ENCODE results near the gene SPSB4.

SPSB4 gene

GRCh38 chr3:141080431-141080830, 29.3 kb downstream of the SPSB4 start:
- H3K27ac ChIP-seq (ENCODE audit: low read depth, low read length), result no peak overlapping the region

GRCh38 chr3:141081141-141081795, 30.1 kb downstream of the SPSB4 start:
- H2AK5ac ChIP-seq (ENCODE audit: low read length), result no peak overlapping the region
- no peak overlapping the region for H4K5ac ChIP-seq (ENCODE audit: low read length)
- no peak overlapping the region for H3K56ac ChIP-seq (ENCODE audit: low read length)
- WGBS (ENCODE audit: extremely low coverage, insufficient coverage, low lambda C conversion rate), result no CpG with 5 or more reads among the region's 10 CpGs
- DNase-seq, result peak; percentile 93
- H3K27me3 ChIP-seq (ENCODE audit: insufficient read depth, low read length, poor library complexity), result no peaks in the 10 kb centered on the region
- no peak overlapping the region for H4K8ac ChIP-seq (ENCODE audit: low read depth, low read length)
- no peak overlapping the region for H3K23ac ChIP-seq (ENCODE audit: low read length)
- peaks cover 8% of the 10 kb centered on the region for H3K79me1 ChIP-seq (ENCODE audit: low read length)
- H3K4me3 ChIP-seq (ENCODE audit: low read length), result no peak overlapping the region
- H2BK15ac ChIP-seq (replicated peaks; ENCODE audit: low read depth), result no peak overlapping the region
- H3K9ac ChIP-seq (ENCODE audit: low read length), result no peak overlapping the region
- H3K4ac ChIP-seq (ENCODE audit: low read depth, low read length), result no peak overlapping the region
- H3K27ac ChIP-seq (ENCODE audit: low read depth, low read length), result no peak overlapping the region
- no peak overlapping the region for H3K4me2 ChIP-seq (ENCODE audit: low read length)
- peaks cover 34% of the 10 kb centered on the region for H3K4me1 ChIP-seq (ENCODE audit: control insufficient read depth, low read depth, low read length)
- H3K18ac ChIP-seq (ENCODE audit: low read length), result no peak overlapping the region
- peaks cover 6% of the 10 kb centered on the region for H3K79me2 ChIP-seq (ENCODE audit: control insufficient read depth, insufficient read depth, low read length)
- H3K36me3 ChIP-seq (ENCODE audit: control insufficient read depth, insufficient read depth, low read length), result no peaks in the 10 kb centered on the region
- no peak overlapping the region for H2BK5ac ChIP-seq (ENCODE audit: low read length)
- H2BK120ac ChIP-seq (ENCODE audit: low read depth, low read length), result no peak overlapping the region

More at GRCh38 chr3:141080431-141080830, 29.3 kb downstream of the SPSB4 start:
- no peaks in the 10 kb centered on the region for H3K36me3 ChIP-seq (ENCODE audit: control insufficient read depth, insufficient read depth, low read length)
- no peak overlapping the region for H2BK120ac ChIP-seq (ENCODE audit: low read depth, low read length)
- peaks cover 30% of the 10 kb centered on the region for H3K4me1 ChIP-seq (ENCODE audit: control insufficient read depth, low read depth, low read length)
- H3K79me2 ChIP-seq (ENCODE audit: control insufficient read depth, insufficient read depth, low read length), result peaks cover 6% of the 10 kb centered on the region
- no peak overlapping the region for H4K8ac ChIP-seq (ENCODE audit: low read depth, low read length)
- DNase-seq, result no peak
- H2BK15ac ChIP-seq (replicated peaks; ENCODE audit: low read depth), result no peak overlapping the region
- H3K4me2 ChIP-seq (ENCODE audit: low read length), result no peak overlapping the region
- H2AK5ac ChIP-seq (ENCODE audit: low read length), result no peak overlapping the region
- H4K5ac ChIP-seq (ENCODE audit: low read length), result no peak overlapping the region
- H3K79me1 ChIP-seq (ENCODE audit: low read length), result peaks cover 11% of the 10 kb centered on the region
- no peak overlapping the region for H3K4me3 ChIP-seq (ENCODE audit: low read length)
- no CpG with 5 or more reads among the region's 3 CpGs for WGBS (ENCODE audit: extremely low coverage, insufficient coverage, low lambda C conversion rate)
- H2BK5ac ChIP-seq (ENCODE audit: low read length), result no peak overlapping the region
- H3K56ac ChIP-seq (ENCODE audit: low read length), result no peak overlapping the region
- H3K18ac ChIP-seq (ENCODE audit: low read length), result peak overlapping the region; percentile 5
- H3K23ac ChIP-seq (ENCODE audit: low read length), result no peak overlapping the region
- H3K4ac ChIP-seq (ENCODE audit: low read depth, low read length), result no peak overlapping the region
- H3K9ac ChIP-seq (ENCODE audit: low read length), result no peak overlapping the region
- no peaks in the 10 kb centered on the region for H3K27me3 ChIP-seq (ENCODE audit: insufficient read depth, low read length, poor library complexity)

- Histone ChIP-seq H2BK5ac (ENCODE audit: low read length) (no peak overlapping the region), H3K4ac (ENCODE audit: low read depth, low read length) (no peak overlapping the region), H3K4me1 (ENCODE audit: control insufficient read depth, low read depth, low read length) (peaks cover 27% of the 10 kb centered on the region), H4K5ac (ENCODE audit: low read length) (no peak overlapping the region), H3K79me1 (ENCODE audit: low read length) (peaks cover 10% of the 10 kb centered on the region), H4K8ac (ENCODE audit: low read depth, low read length) (no peak overlapping the region), H3K23ac (ENCODE audit: low read length) (peak overlapping the region; percentile 85), H3K4me2 (ENCODE audit: low read length) (no peak overlapping the region), H3K4me3 (ENCODE audit: low read length) (no peak overlapping the region), H2BK15ac (replicated peaks; ENCODE audit: low read depth) (no peak overlapping the region), H3K9ac (ENCODE audit: low read length) (no peak overlapping the region), H3K27ac (ENCODE audit: low read depth, low read length) (no peak overlapping the region), H2BK120ac (ENCODE audit: low read depth, low read length) (no peak overlapping the region), H3K79me2 (ENCODE audit: control insufficient read depth, insufficient read depth, low read length) (peaks cover 6% of the 10 kb centered on the region), H3K18ac (ENCODE audit: low read length) (no peak overlapping the region), H3K56ac (ENCODE audit: low read length) (peak overlapping the region; percentile 58), H2AK5ac (ENCODE audit: low read length) (peak overlapping the region; percentile 22), H3K36me3 (ENCODE audit: control insufficient read depth, insufficient read depth, low read length) (no peaks in the 10 kb centered on the region), H3K27me3 (ENCODE audit: insufficient read depth, low read length, poor library complexity) (no peaks in the 10 kb centered on the region)
- no CpG with 5 or more reads among the region's 5 CpGs for WGBS (ENCODE audit: extremely low coverage, insufficient coverage, low lambda C conversion rate)
- no peak for DNase-seq
Observed at GRCh38 chr3:141082064-141082463, 30.9 kb downstream of the SPSB4 start.

- no peak overlapping the region for H3K27ac ChIP-seq (ENCODE audit: low read depth, low read length)
- H3K4me1 ChIP-seq (ENCODE audit: control insufficient read depth, low read depth, low read length), result peaks cover 17% of the 10 kb centered on the region
- H2BK120ac ChIP-seq (ENCODE audit: low read depth, low read length), result no peak overlapping the region
- no peak overlapping the region for H4K8ac ChIP-seq (ENCODE audit: low read depth, low read length)
- peaks cover 10% of the 10 kb centered on the region for H3K79me1 ChIP-seq (ENCODE audit: low read length)
- H3K79me2 ChIP-seq (ENCODE audit: control insufficient read depth, insufficient read depth, low read length), result peaks cover 3% of the 10 kb centered on the region
- no peak for DNase-seq
- no peak overlapping the region for H2BK15ac ChIP-seq (replicated peaks; ENCODE audit: low read depth)
- WGBS (ENCODE audit: extremely low coverage, insufficient coverage, low lambda C conversion rate), result no CpG with 5 or more reads among the region's 6 CpGs
- no peak overlapping the region for H3K9ac ChIP-seq (ENCODE audit: low read length)
- H3K4me2 ChIP-seq (ENCODE audit: low read length), result no peak overlapping the region
- peak overlapping the region; percentile 40 for H3K56ac ChIP-seq (ENCODE audit: low read length)
- no peak overlapping the region for H3K4ac ChIP-seq (ENCODE audit: low read depth, low read length)
- H3K27me3 ChIP-seq (ENCODE audit: insufficient read depth, low read length, poor library complexity), result no peaks in the 10 kb centered on the region
- no peak overlapping the region for H3K23ac ChIP-seq (ENCODE audit: low read length)
- H4K5ac ChIP-seq (ENCODE audit: low read length), result no peak overlapping the region
- H2BK5ac ChIP-seq (ENCODE audit: low read length), result no peak overlapping the region
- H2AK5ac ChIP-seq (ENCODE audit: low read length), result no peak overlapping the region
- no peak overlapping the region for H3K4me3 ChIP-seq (ENCODE audit: low read length)
- H3K18ac ChIP-seq (ENCODE audit: low read length), result no peak overlapping the region
- H3K36me3 ChIP-seq (ENCODE audit: control insufficient read depth, insufficient read depth, low read length), result no peaks in the 10 kb centered on the region
Observed at GRCh38 chr3:141083226-141083625, 32.1 kb downstream of the SPSB4 start.

- no peak overlapping the region for H2BK5ac ChIP-seq (ENCODE audit: low read length)
- no peak overlapping the region for H3K4ac ChIP-seq (ENCODE audit: low read depth, low read length)
- H3K79me2 ChIP-seq (ENCODE audit: control insufficient read depth, insufficient read depth, low read length), result peaks cover 3% of the 10 kb centered on the region
- H3K9ac ChIP-seq (ENCODE audit: low read length), result no peak overlapping the region
- no peak overlapping the region for H3K23ac ChIP-seq (ENCODE audit: low read length)
- no peak overlapping the region for H2BK120ac ChIP-seq (ENCODE audit: low read depth, low read length)
- H3K4me2 ChIP-seq (ENCODE audit: low read length), result no peak overlapping the region
- H4K5ac ChIP-seq (ENCODE audit: low read length), result no peak overlapping the region
- H3K4me1 ChIP-seq (ENCODE audit: control insufficient read depth, low read depth, low read length), result peaks cover 17% of the 10 kb centered on the region
- peak overlapping the region; percentile 34 for H3K56ac ChIP-seq (ENCODE audit: low read length)
- WGBS (ENCODE audit: extremely low coverage, insufficient coverage, low lambda C conversion rate), result no CpG with 5 or more reads among the region's 13 CpGs
- H2BK15ac ChIP-seq (replicated peaks; ENCODE audit: low read depth), result no peak overlapping the region
- no peak overlapping the region for H4K8ac ChIP-seq (ENCODE audit: low read depth, low read length)
- H3K79me1 ChIP-seq (ENCODE audit: low read length), result peaks cover 10% of the 10 kb centered on the region
- H3K36me3 ChIP-seq (ENCODE audit: control insufficient read depth, insufficient read depth, low read length), result no peaks in the 10 kb centered on the region
- no peak overlapping the region for H3K27ac ChIP-seq (ENCODE audit: low read depth, low read length)
- H3K27me3 ChIP-seq (ENCODE audit: insufficient read depth, low read length, poor library complexity), result no peaks in the 10 kb centered on the region
- no peak for DNase-seq
- no peak overlapping the region for H2AK5ac ChIP-seq (ENCODE audit: low read length)
- peak overlapping the region; percentile 6 for H3K18ac ChIP-seq (ENCODE audit: low read length)
- H3K4me3 ChIP-seq (ENCODE audit: low read length), result no peak overlapping the region
Observed at GRCh38 chr3:141083836-141084649, 32.9 kb downstream of the SPSB4 start.
